NB4 (cell line): ENCODE data around the gene U2SURP.

Source experiments
- DNase-seq: peaks from one replicate; pipeline ENCODE4 v3.0.0; 2010; ENCODE audit warnings: low read depth
- H3K4me3 ChIP-seq: one replicate; pipeline ENCODE4 v1.5.1; 2011; ENCODE audit warnings: mild to moderate bottlenecking, low read depth, low read length, moderate library complexity
- CTCF ChIP-seq: IDR thresholded peaks from one replicate; pipeline ENCODE4 v1.5.1; 2012; ENCODE audit warnings: low read depth, low read length
- MYC ChIP-seq: IDR thresholded peaks from 2 replicates; pipeline ENCODE4 v1.6.1; 2011; ENCODE audit warnings: low read depth, low read length
- POLR2A ChIP-seq: IDR thresholded peaks from 2 replicates; pipeline ENCODE4 v1.6.1; 2011; ENCODE audit warnings: mild to moderate bottlenecking; ENCODE audit not compliant: insufficient read length; ENCODE audit errors: extremely low read depth
- TF ChIP-seq, protein P1 (sequence below): IDR thresholded peaks from 2 replicates; pipeline ENCODE4 v1.6.1; 2011; ENCODE audit warnings: low read depth, low read length

Gene U2SURP

GRCh38 chr3:143084856-143085731 is 83.7 kb downstream of the U2SURP start:
- DNase-seq = peak; percentile 86

DNA sequence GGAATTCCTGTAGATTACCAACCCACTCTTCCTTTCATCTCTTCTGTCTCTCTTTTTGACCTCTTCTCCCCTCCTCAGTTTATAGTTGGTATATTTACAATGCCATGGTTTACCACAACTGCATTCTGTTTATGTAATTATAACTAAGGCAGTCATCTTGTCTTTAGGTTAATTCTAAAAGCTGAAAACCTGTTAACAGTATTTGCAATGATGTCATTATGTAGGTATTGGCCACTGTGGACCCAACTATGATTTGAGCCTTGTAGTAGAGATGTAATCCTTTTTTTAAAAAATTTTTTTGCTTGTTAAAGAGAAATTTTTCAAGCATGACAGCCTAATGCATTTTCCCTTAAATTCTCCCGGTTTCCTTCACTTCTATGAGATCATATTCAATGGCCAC is 87.5 kb downstream of the U2SURP start:
- no peak for DNase-seq
- no peak overlapping the region for H3K4me3 ChIP-seq
- TF ChIP-seq, protein P1, sequence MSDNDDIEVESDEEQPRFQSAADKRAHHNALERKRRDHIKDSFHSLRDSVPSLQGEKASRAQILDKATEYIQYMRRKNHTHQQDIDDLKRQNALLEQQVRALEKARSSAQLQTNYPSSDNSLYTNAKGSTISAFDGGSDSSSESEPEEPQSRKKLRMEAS = no peak
- TF ChIP-seq MYC (no peak), CTCF (no peak), POLR2A (no peak)

More at GRCh38 chr3:143084856-143085731, 83.7 kb downstream of the U2SURP start:
- H3K4me3 ChIP-seq = no peak overlapping the region
- TF ChIP-seq MYC = 0 out of 2 replicates have a peak, but pooled peaks have one; percentile 32
- no peak for TF ChIP-seq CTCF
- TF ChIP-seq, protein P1 = peak; percentile 37; the same call in 1 of the 2 replicates

- no peak overlapping the region for H3K4me3 ChIP-seq
- no peak for DNase-seq
- TF ChIP-seq, protein P1 = no peak
- TF ChIP-seq MYC = no peak
Observed at GRCh38 chr3:143089965-143090364, 88.6 kb downstream of the U2SURP start.

DNA sequence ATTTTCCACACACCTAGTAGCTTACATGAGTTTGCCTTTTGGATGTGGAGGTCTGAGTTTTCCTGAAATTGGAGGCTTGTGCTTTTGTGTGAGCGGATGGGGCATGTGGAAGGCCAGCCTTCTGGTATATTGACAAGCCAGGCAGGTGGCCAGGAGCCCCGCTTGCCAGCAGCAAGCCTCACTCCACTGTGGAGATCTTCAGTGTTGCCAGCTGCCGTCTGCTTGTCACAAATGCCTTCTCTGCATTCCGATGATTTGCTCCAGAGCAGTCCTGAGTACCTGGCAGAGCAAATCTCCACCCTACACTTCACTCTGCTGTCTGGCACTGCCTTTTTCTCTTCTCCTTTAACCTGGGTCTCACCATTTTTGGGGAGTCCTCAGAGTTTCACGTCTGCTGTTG is 89.1 kb downstream of the U2SURP start:
- no peak for DNase-seq

GRCh38 chr3:143090976-143091837 is 89.8 kb downstream of the U2SURP start:
- H3K4me3 ChIP-seq = no peak overlapping the region
- DNase-seq = no peak
- no peak for TF ChIP-seq POLR2A
- no peak for TF ChIP-seq MYC

More for the DNA sequence above, 89.1 kb downstream of the U2SURP start:
- H3K4me3 ChIP-seq = no peak overlapping the region
- TF ChIP-seq CTCF = no peak
- TF ChIP-seq POLR2A = no peak

- no peak overlapping the region for H3K4me3 ChIP-seq
- TF ChIP-seq POLR2A = no peak
- no peak for TF ChIP-seq MYC
- TF ChIP-seq, protein P1 = no peak
- no peak for TF ChIP-seq CTCF
- DNase-seq = no peak
Observed at GRCh38 chr3:143092191-143092590, 90.8 kb downstream of the U2SURP start.
